LoVo (cell line): Measurements from ENCODE around the gene SLC2A6.

Experiments
- DNase-seq: peaks from one replicate; pipeline ENCODE4 v3.0.0-alpha.2; 2016; ENCODE audit warnings: low spot score

Gene SLC2A6

GRCh38 chr9:133437753-133438531, 41.0 kb downstream of the SLC2A6 start:
- no peak for DNase-seq

- DNase-seq, result no peak
Measured at GRCh38 chr9:133436681-133437080, 42.2 kb downstream of the SLC2A6 start.

- DNase-seq, result no peak
Measured at GRCh38 chr9:133433351-133433843, 45.5 kb downstream of the SLC2A6 start.

- DNase-seq, result no peak
Measured at GRCh38 chr9:133430244-133430643, 48.7 kb downstream of the SLC2A6 start.

GRCh38 chr9:133429641-133430161, 49.2 kb downstream of the SLC2A6 start:
- DNase-seq, result no peak

- no peak for DNase-seq
Measured at GRCh38 chr9:133429214-133429613, 49.7 kb downstream of the SLC2A6 start.

GRCh38 chr9:133428617-133429101, 50.2 kb downstream of the SLC2A6 start:
- DNase-seq, result no peak

GRCh38 chr9:133427658-133428348, 51.1 kb downstream of the SLC2A6 start:
- no peak for DNase-seq

- DNase-seq, result no peak
Measured at GRCh38 chr9:133426011-133426410, 52.9 kb downstream of the SLC2A6 start.

- DNase-seq, result no peak
Measured at GRCh38 chr9:133425049-133425632, 53.8 kb downstream of the SLC2A6 start.

GRCh38 chr9:133424187-133424586, 54.7 kb downstream of the SLC2A6 start:
- no peak for DNase-seq

- DNase-seq, result no peak
Measured at GRCh38 chr9:133423216-133423615, 55.7 kb downstream of the SLC2A6 start.

- DNase-seq, result no peak
Measured at GRCh38 chr9:133421615-133422542, 57.0 kb downstream of the SLC2A6 start, which contains the start of gene ADAMTS13. TSS of gene ADAMTS13 (plus strand) at chr9:133422367. CDS start at chr9:133422444, 77 bp downstream.
